Measurements from ENCODE around the gene RFC1.
"Not testable (repeated sequence)": the region's sequence is repeated elsewhere in the genome, so short reads cannot be mapped to it uniquely, and the experiment has no call there.

Gene RFC1

DNA sequence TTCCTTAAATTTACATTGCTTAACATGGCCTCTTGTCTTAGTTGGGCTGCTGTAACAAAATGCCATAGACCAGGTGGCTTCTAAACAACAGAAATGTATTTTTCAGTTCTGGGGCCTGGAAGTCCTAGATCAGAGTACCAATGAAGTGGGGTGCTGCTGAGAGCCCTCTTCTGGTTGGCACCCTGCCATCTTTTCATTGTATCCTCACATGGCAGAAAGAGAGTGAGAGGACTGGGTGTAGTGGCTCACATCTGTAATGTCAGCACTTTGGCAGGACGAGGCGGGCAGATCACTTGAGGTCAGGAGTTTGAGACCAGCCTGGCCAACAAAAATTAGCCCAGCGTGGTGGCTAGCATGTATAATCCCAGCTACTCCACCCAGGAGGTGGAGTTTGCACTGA lies 28.5 kb upstream of the RFC1 start:
- TF ChIP-seq, protein P1, sequence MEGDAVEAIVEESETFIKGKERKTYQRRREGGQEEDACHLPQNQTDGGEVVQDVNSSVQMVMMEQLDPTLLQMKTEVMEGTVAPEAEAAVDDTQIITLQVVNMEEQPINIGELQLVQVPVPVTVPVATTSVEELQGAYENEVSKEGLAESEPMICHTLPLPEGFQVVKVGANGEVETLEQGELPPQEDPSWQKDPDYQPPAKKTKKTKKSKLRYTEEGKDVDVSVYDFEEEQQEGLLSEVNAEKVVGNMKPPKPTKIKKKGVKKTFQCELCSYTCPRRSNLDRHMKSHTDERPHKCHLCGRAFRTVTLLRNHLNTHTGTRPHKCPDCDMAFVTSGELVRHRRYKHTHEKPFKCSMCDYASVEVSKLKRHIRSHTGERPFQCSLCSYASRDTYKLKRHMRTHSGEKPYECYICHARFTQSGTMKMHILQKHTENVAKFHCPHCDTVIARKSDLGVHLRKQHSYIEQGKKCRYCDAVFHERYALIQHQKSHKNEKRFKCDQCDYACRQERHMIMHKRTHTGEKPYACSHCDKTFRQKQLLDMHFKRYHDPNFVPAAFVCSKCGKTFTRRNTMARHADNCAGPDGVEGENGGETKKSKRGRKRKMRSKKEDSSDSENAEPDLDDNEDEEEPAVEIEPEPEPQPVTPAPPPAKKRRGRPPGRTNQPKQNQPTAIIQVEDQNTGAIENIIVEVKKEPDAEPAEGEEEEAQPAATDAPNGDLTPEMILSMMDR (IDR thresholded peaks at IDR 0.05; ENCODE audit: control insufficient read depth, insufficient read depth, low read depth, low read length, missing control alignments): no peak
- H3K4me3 ChIP-seq (ENCODE audit: control insufficient read depth, low read depth, low read length): no peak overlapping the region
- DNase-seq (ENCODE audit: low read depth): no peak

DNA sequence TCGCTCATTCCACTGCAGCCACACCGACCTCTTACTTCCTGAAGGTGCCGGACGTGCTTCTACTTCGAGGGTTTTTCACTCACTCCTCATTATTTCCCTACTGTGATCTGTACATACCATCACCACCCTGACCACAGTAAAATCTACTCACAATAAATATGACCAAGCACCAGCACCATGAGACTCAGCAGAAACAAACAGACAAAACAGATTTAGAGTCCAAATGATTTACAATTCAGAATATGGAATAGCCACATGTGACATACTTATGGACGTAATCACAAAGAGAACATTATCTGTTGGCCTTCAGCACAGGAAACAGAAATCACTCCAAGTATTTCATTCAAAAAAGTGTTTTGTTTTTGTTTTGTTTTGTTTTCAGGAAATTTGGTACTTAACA lies 24.4 kb upstream of the RFC1 start:
- TF ChIP-seq, protein P1 (IDR thresholded peaks at IDR 0.05; ENCODE audit: control insufficient read depth, insufficient read depth, low read depth, low read length, missing control alignments): no peak
- no peak for DNase-seq (ENCODE audit: low read depth)
- no peak overlapping the region for H3K4me3 ChIP-seq (ENCODE audit: control insufficient read depth, low read depth, low read length)

DNA sequence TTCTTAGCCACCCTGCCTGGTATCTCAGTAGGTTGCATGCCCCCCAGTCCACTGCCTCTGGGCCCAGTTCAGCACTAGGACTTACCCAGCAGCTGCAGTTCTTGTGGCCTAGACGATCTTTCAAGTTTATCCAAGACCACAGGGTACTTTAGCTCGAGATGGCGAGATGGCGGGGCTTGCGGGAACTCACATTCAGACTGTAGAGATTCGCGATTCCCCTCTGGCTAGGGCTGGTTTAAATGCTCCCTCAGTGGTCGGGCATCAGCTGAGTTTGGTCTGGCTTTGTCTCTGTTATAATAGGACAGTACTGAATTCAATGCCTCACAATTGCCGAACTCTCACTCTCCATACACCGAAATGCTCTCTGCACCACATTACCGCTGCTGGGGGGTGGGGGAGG lies 18.4 kb upstream of the RFC1 start:
- TF ChIP-seq, protein P1 (IDR thresholded peaks at IDR 0.05; ENCODE audit: control insufficient read depth, insufficient read depth, low read depth, low read length, missing control alignments): no peak
- no peak overlapping the region for H3K4me3 ChIP-seq (ENCODE audit: control insufficient read depth, low read depth, low read length)
- DNase-seq (ENCODE audit: low read depth): no peak

DNA sequence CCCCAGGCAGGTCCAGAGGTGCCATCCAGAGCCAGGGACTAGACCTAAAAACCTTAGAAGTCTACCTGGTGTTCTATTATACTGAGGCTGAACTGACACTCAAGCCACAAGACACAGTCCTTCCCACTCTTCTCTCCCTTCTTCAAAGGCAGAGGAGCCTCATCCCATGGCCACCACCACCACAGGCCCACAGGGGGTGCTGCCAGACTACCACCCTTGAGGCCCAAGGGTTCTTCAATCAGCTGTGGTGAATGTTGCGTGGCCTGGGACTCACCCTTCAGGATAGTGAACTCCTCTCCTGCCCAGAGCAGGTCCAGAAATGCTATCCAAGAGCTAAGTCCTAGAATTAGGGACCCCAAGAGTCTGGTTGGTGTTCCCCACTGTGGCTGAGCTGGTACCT lies 17.5 kb upstream of the RFC1 start:
- DNase-seq (ENCODE audit: low read depth): no peak
- H3K4me3 ChIP-seq (ENCODE audit: control insufficient read depth, low read depth, low read length): no peak overlapping the region
- TF ChIP-seq, protein P1 (IDR thresholded peaks at IDR 0.05; ENCODE audit: control insufficient read depth, insufficient read depth, low read depth, low read length, missing control alignments): no peak

DNA sequence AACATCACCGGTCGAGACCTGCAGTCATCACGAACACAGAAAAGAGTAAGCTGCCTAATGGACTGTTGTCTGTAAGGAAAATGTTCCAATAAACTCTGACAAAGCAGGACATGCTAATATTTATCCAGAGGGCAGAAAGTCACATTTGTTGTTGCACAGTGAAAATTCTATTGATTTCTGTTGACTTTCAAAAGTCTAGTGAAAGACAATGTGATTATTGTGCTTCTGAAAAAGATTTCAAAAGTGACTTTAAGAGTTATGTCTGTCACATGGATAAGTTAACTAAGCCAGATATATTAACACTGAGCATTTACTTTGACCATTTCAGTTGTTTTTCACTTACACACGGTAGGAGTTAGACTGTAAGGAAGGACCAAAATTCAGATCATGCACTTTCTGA lies 9.3 kb upstream of the RFC1 start:
- no peak overlapping the region for H3K4me3 ChIP-seq (ENCODE audit: control insufficient read depth, low read depth, low read length)
- DNase-seq (ENCODE audit: low read depth): no peak
- TF ChIP-seq, protein P1 (IDR thresholded peaks at IDR 0.05; ENCODE audit: control insufficient read depth, insufficient read depth, low read depth, low read length, missing control alignments): no peak

DNA sequence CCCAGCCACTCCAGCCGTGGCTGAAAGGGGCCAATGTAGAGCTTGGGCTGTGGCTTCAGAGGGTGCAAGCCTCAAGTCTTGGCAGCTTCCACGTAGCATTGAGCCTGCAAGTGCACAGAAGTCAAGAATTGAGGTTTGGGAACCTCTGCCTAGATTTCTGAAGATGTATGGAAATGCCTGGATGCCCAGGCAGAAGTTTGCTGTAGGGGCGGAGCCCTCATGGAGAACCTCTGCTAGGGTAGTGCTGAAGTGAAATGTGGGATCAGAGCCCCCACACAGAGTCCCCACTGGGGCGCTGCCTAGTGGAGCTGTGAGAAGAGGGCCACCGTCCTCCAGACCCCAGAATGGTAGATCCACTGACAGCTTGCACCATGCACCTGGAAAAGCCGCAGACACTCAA lies 5.0 kb upstream of the RFC1 start:
- not testable (repeated sequence) for DNase-seq (ENCODE audit: low read depth); H3K4me3 ChIP-seq (ENCODE audit: control insufficient read depth, low read depth, low read length)

DNA sequence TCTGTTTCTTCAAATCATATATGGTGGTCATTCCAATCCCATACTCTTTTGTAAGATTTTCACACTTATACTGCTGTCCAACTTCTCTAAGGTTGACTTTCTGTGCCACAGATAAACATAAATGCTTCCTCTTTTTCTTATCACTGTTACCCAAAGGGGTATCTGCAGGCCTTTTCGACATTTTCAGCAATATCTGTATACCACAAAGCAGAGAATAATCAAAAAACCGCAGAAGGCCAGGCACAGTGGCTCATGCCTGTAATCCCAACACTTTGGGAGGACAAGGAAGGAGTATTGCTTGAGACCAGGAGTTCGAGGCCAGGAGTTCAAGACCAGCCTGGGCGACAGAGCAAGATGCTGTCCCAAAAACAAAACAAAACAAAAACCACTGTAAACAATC lies 3.1 kb upstream of the RFC1 start:
- TF ChIP-seq, protein P1 (IDR thresholded peaks at IDR 0.05; ENCODE audit: control insufficient read depth, insufficient read depth, low read depth, low read length, missing control alignments): no peak
- no peak for DNase-seq (ENCODE audit: low read depth)
- no peak overlapping the region for H3K4me3 ChIP-seq (ENCODE audit: control insufficient read depth, low read depth, low read length)

Measured in AG09309 (cell line).